ENCODE results near the gene PTPRK.
A peak's percentile ranks its signal among the peaks of the same experiment; 100 is the strongest.

PTPRK gene

GRCh38 chr6:128070406-128070805 is 450.0 kb downstream of the PTPRK start:
- no peak for DNase-seq (ENCODE audit: low spot score)

- DNase-seq (ENCODE audit: low spot score) = no peak
These were observed 451.2 kb downstream of the PTPRK start for GRCh38 chr6:128069188-128069587.

GRCh38 chr6:128068119-128068479 is 452.3 kb downstream of the PTPRK start:
- DNase-seq (ENCODE audit: low spot score) = no peak

GRCh38 chr6:128067446-128068118 is 452.8 kb downstream of the PTPRK start:
- no peak for DNase-seq (ENCODE audit: low spot score)

GRCh38 chr6:128065072-128065471 is 455.3 kb downstream of the PTPRK start:
- no peak for DNase-seq (ENCODE audit: low spot score)

DNA sequence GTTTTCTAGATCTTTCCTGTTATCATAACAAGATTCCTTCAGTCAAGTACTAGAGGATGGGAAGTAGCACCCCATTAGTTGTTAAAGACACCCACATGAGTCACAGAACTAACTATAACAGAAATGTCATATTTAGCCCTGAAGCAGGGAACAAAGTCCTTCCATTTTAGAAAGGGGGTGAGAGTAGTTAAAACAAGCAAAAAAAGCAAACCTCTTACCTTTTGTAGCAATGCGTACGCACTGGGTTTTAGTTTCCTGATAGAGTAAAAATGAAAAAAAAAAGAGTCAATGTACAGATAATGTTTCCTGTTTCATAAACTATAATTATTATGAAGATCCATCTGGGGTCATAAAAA is 455.9 kb downstream of the PTPRK start:
- no peak for DNase-seq (ENCODE audit: low spot score)

DNA sequence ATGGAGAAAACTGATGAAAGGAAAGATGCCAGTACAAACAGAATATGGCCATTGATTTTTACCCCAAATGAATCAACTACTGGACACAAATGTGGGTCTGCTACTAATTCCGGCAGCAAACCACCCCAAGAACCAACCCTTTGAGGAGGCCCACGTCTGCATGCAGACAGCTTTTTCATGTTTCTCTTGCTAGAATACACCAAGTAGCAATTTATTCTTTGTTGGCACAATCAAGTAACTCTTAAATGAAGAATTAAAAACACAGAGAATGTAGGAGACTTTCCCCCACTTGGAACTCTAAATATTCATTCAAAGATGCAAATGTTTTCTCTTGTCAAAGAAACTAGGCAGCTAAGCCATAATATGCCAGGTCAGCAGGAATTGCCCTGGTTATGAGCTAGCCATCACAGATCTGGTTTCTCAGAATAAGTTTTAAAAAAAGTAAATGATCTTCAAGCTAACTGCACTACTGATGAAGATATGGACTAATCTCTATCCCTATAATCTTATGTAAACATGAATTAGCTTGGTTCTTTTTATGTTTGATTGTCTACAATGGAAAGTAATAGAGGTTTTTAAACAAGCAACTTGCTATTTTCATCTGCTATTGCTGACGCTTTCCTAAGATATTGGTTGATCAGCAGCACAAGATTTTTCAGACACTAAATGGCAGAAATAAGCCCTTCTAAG is 456.4 kb downstream of the PTPRK start:
- DNase-seq (ENCODE audit: low spot score) = no peak

- no peak for DNase-seq (ENCODE audit: low spot score)
These were observed 457.4 kb downstream of the PTPRK start for GRCh38 chr6:128062882-128063603.

DNA sequence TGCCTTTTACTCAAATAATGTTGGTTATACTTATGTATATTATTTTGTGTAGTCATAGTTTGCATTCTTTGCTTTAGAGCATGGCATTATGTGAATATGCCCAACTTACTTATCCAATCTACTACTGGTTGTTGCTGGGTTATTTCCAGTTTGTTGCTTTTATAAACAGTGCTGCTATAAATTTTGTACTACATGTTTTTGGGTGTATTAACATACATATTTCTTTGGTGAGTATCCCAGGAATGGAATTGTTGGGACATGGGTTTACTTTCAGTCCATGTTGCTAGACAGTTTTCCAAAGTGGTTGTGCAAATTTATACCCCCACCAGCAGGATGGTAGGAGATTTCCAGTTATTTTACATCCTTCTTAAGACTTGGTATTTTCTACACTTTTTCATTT is 462.5 kb downstream of the PTPRK start:
- no peak for DNase-seq (ENCODE audit: low spot score)

DNA sequence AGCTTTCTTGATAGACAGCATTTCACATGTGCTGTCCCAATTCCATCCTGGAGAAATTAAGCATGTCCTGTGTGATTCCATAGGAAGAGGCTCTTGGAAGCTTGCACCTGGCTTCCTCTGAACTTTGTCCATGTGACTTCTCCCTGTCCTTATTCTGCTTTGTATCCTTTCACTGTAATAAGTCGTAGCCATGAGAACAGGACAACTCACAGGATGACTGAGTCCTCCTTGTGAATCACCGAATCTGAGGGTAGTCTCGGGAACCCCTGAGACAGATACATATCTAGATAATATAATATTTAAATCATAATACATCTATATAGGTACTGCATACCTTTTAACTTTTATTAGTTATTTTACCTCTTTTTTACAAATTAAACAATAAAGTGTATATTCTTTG is 462.9 kb downstream of the PTPRK start:
- no peak for DNase-seq (ENCODE audit: low spot score)

DNA sequence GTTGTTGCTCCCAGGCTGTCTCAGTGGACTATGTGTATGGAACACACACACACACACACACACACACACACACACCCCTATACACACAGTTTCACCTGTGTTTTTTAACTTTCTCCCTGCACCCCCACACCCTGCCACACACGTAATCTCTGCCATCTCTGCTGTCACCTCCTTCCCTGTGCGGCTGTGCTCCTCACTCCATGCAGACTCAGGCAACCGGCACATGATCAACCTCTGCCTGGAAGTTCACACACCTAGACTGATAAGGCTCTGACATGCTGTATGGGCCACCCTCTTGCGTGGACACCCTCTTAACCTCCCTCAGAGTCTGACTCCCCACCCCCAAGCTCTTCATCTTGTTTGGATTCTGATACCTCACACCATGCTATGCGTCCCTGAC is 467.3 kb downstream of the PTPRK start:
- DNase-seq (ENCODE audit: low spot score) = no peak

DNA sequence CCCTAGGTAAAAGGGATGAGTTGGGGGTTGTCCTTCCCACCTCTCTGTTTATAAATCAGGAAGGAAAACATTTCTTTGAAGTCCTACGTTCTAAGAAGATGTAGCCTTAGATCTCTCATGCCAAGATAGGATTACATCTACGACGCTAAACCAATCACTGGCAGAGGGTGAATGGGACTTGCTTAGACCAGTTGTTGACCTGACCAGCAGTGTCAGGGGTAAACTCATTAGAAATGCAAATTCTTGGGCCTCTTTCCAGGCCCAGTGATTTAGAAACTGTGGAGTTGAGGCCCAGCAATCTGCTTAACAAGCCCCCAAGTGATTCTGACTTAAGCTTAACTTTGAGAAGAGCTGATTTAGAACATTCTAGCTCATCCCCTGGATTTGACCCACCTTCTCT is 472.4 kb downstream of the PTPRK start:
- no peak for DNase-seq (ENCODE audit: low spot score)

DNA sequence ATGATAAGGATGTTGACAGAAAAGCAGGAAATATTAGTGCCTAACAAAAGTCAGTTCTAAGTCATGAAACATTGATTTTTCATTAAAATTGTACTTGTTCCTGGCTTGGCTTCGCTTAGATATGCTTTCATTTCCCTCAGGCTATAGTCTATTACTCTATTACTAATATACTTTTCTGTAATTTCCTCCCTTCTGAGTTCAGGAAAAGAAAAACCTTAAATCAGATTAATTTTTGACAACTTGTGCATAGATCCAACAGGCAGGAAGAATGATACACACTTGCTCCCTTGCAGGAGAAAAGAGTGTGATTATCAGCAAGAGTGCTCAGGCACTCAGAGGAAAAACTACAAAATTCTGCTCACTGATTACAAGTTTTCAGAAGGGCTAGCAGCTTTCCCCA is 474.4 kb downstream of the PTPRK start:
- no peak for DNase-seq (ENCODE audit: low spot score)

GRCh38 chr6:128039543-128039942 is 480.9 kb downstream of the PTPRK start:
- DNase-seq (ENCODE audit: low spot score) = no peak

DNA sequence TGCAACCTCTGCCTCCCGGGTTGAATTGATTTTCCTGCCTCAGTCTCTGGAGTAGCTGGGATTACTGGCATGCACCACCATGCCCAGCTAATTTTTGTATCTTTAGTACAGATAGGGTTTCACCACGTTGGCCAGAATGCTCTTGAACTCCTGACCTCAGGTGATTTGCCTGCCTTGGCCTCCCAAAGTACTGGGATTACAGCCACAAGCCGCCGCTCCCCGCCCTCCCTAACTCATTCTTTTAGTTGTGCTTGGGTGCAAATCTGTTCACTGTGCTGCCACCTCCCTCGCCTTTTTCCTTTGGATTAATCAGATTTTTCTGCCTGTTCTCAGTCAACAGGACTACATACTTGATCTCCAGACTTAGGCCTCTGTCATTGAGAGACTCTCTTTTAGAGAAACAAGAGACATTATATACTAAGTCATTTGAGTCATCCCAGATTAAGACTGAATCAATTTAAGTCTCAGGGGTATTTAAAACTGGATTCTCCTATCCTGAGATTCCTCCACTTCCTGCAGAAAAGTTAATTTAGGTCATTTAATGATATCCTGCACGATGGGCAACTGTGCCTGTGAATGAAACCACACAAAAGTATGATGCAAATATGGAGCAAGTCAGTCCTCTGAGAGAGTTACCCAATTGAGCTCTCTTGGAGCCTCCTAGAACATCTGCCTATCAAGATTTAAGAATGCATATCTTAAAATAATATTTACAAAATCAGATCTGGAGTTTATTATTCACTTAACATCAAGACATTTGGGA is 483.4 kb downstream of the PTPRK start:
- peak; percentile 2 for DNase-seq (ENCODE audit: low spot score)

GRCh38 chr6:128033156-128033555 is 487.2 kb downstream of the PTPRK start:
- no peak for DNase-seq (ENCODE audit: low spot score)

DNA sequence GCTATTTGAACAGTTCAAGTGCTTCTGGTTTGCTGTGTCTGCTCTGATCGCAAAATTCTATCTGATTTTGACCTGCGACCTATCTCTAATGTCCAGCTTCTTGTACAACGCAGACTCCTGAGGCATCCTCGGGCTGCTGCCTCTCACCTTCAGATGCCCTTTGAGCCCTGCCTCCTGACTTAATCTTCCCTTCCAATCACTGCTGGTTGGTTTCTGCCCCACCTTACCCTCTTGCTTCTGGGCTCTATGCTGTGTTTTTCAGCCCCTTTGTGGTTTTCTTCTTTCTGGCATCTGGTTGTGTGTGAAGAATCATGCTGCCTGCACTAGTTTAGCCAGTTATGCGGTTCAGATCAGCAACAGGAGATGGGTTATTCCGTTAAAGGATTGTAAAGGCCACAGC is 488.4 kb downstream of the PTPRK start:
- no peak for DNase-seq (ENCODE audit: low spot score)

DNA sequence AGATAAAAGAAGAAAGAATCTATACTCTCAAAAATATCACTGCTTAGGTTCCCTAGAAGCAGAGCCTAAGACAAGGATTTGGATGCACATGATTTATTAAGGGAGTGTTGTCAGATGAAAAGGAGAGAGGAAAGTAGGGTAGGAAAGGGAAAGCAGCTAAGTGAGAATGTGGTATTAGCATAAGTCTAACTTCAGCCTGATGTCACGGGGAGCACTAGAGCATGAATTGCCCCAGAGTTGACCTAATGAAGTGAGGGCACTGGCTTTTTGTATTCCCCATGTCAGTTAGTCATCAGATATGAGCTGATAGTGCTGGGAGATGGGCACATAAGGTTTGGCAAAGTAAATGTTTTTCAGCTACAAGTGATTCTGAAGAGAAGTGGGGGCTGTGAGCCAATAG is 490.6 kb downstream of the PTPRK start:
- DNase-seq (ENCODE audit: low spot score) = no peak

- DNase-seq (ENCODE audit: low spot score) = no peak
These were observed 492.2 kb downstream of the PTPRK start for GRCh38 chr6:128028183-128028582.

GRCh38 chr6:128025478-128025877 is 494.9 kb downstream of the PTPRK start:
- no peak for DNase-seq (ENCODE audit: low spot score)

- DNase-seq (ENCODE audit: low spot score) = no peak
These were observed 495.4 kb downstream of the PTPRK start for GRCh38 chr6:128024969-128025368.

GRCh38 chr6:128024046-128024445 is 496.4 kb downstream of the PTPRK start:
- no peak for DNase-seq (ENCODE audit: low spot score)

- DNase-seq (ENCODE audit: low spot score) = no peak
These were observed 501.6 kb downstream of the PTPRK start for GRCh38 chr6:128018821-128019220.

Measured in COLO829 (cell line).